Measurements from ENCODE around the gene MDM2. TPM values are rescaled to one million over a fixed set of nuclear protein-coding genes. Genes with fewer than 3 reads are reported as not detected.

MDM2 gene
- total RNA-seq, 2 donors from 2014 or later = 102 to 137 TPM

- no peaks in the 10 kb centered on the region for H3K9me3 ChIP-seq (ENCODE audit: control insufficient read depth, low read length)
- peaks cover 22% of the 10 kb centered on the region for H3K4me1 Mint-ChIP-seq
- H3K4me1 ChIP-seq (ENCODE audit: control insufficient read depth, insufficient read depth, low read length) = peaks cover 3% of the 10 kb centered on the region
- H3K4me3 Mint-ChIP-seq = peak overlapping the region; percentile 95
- peak overlapping the region; percentile 93 for H3K27ac Mint-ChIP-seq
- H3K9me3 Mint-ChIP-seq = no peaks in the 10 kb centered on the region
- no peak overlapping the region for H3K4me3 ChIP-seq (ENCODE audit: low read length)
- DNase-seq = peak; percentile 68
- no peak for TF ChIP-seq CTCF (conservative IDR thresholded peaks at IDR 0.05)
- no peaks in the 10 kb centered on the region for H3K27me3 ChIP-seq (ENCODE audit: control insufficient read depth, insufficient read depth, low read length, poor library complexity, severe bottlenecking)
- H3K27ac ChIP-seq (ENCODE audit: low read depth, low read length) = no peak overlapping the region
- H3K36me3 Mint-ChIP-seq (ENCODE audit: low read depth) = peaks cover 5% of the 10 kb centered on the region
- peak overlapping the region; percentile 7 for H3K9ac ChIP-seq (ENCODE audit: extremely low read depth, low read length, poor library complexity, severe bottlenecking)
- peaks cover 1% of the 10 kb centered on the region for H3K36me3 ChIP-seq (ENCODE audit: control insufficient read depth, insufficient read depth, low read length)
- no peaks in the 10 kb centered on the region for H3K27me3 Mint-ChIP-seq (ENCODE audit: insufficient read depth)
- WGBS, 2 experiments (ENCODE audit: insufficient coverage in 1 of 2, insufficient read length in 1 of 2) = 86 to 88% methylated on average over 3 to 5 of the region's 5 CpGs
Observed at GRCh38 chr12:68803948-68804656, 3.9 kb upstream of the MDM2 start.

- peak; percentile 90 for DNase-seq
- H3K9me3 ChIP-seq (ENCODE audit: control insufficient read depth, low read length) = no peaks in the 10 kb centered on the region
- peaks cover 9% of the 10 kb centered on the region for H3K36me3 ChIP-seq (ENCODE audit: control insufficient read depth, insufficient read depth, low read length)
- no peaks in the 10 kb centered on the region for H3K27me3 ChIP-seq (ENCODE audit: control insufficient read depth, insufficient read depth, low read length, poor library complexity, severe bottlenecking)
- TF ChIP-seq CTCF (conservative IDR thresholded peaks at IDR 0.05) = no peak
- no peaks in the 10 kb centered on the region for H3K9me3 Mint-ChIP-seq
- H3K4me1 Mint-ChIP-seq = peaks cover 22% of the 10 kb centered on the region
- H3K4me1 ChIP-seq (ENCODE audit: control insufficient read depth, insufficient read depth, low read length) = peaks cover 3% of the 10 kb centered on the region
- peak overlapping the region; percentile 7 for H3K9ac ChIP-seq (ENCODE audit: extremely low read depth, low read length, poor library complexity, severe bottlenecking)
- H3K36me3 Mint-ChIP-seq (ENCODE audit: low read depth) = peaks cover 13% of the 10 kb centered on the region
- H3K4me3 ChIP-seq (ENCODE audit: low read length) = peak overlapping the region; percentile 36
- H3K27ac ChIP-seq (ENCODE audit: low read depth, low read length) = no peak overlapping the region
- peak overlapping the region; percentile 93 for H3K27ac Mint-ChIP-seq
- H3K4me3 Mint-ChIP-seq = peak overlapping the region; percentile 95
- WGBS, 2 experiments (ENCODE audit: insufficient coverage in 1 of 2, insufficient read length in 1 of 2) = 87 to 93% methylated on average over 15 to 32 of the region's 32 CpGs
- H3K27me3 Mint-ChIP-seq (ENCODE audit: insufficient read depth) = no peaks in the 10 kb centered on the region
Observed at GRCh38 chr12:68804657-68805591, 3.1 kb upstream of the MDM2 start.

- Mint-ChIP-seq H3K4me3 (peak overlapping the region; percentile 95), H3K4me1 (peaks cover 22% of the 10 kb centered on the region), H3K36me3 (ENCODE audit: low read depth) (peaks cover 17% of the 10 kb centered on the region), H3K27me3 (ENCODE audit: insufficient read depth) (no peaks in the 10 kb centered on the region), H3K27ac (peak overlapping the region; percentile 93), H3K9me3 (no peaks in the 10 kb centered on the region)
- Histone ChIP-seq H3K4me3 (ENCODE audit: low read length) (peak overlapping the region; percentile 36), H3K9me3 (ENCODE audit: control insufficient read depth, low read length) (no peaks in the 10 kb centered on the region), H3K36me3 (ENCODE audit: control insufficient read depth, insufficient read depth, low read length) (peaks cover 12% of the 10 kb centered on the region), H3K27ac (ENCODE audit: low read depth, low read length) (no peak overlapping the region), H3K9ac (ENCODE audit: extremely low read depth, low read length, poor library complexity, severe bottlenecking) (no peak overlapping the region), H3K27me3 (ENCODE audit: control insufficient read depth, insufficient read depth, low read length, poor library complexity, severe bottlenecking) (no peaks in the 10 kb centered on the region), H3K4me1 (ENCODE audit: control insufficient read depth, insufficient read depth, low read length) (peaks cover 3% of the 10 kb centered on the region)
- 94% methylated on average over 5 to 7 of the region's 7 CpGs for WGBS, 2 experiments (ENCODE audit: insufficient coverage in 1 of 2, insufficient read length in 1 of 2)
- no peak for TF ChIP-seq CTCF (conservative IDR thresholded peaks at IDR 0.05)
- DNase-seq = no peak
Observed at GRCh38 chr12:68805592-68806120, 2.3 kb upstream of the MDM2 start.

Measured in endodermal cell (in vitro differentiated cells).